ELF-1 (cell line): ENCODE data around the gene DNAJC4.
"Not testable (repeated sequence)": the region's sequence is repeated elsewhere in the genome, so short reads cannot be mapped to it uniquely, and the experiment has no call there.

Experiments used
- DNase-seq: peaks from one replicate; pipeline ENCODE4 v3.0.0-alpha.2; 2016; ENCODE audit warnings: low read depth, low spot score

The DNAJC4 gene

DNA sequence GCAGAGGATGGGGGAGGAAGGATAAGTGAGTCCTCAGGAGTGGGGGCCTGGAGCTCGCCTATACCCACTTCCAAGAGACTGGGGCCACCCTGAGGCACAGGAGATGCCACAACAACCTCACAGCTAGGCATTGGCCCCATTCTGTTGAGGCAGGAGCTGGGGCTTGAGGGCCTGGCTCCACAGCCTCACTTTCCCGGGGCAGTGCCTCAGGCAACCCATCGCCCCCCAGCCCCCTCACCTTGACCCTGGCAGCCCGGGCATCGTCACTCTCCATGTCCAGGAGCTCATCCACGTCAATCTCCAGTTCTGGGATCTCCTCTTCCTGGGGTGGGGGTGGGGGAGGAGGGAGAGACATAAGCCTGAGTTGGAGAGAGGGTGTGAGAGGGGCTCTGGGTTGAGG, 14.6 kb downstream of the DNAJC4 start:
- DNase-seq, result no peak

DNA sequence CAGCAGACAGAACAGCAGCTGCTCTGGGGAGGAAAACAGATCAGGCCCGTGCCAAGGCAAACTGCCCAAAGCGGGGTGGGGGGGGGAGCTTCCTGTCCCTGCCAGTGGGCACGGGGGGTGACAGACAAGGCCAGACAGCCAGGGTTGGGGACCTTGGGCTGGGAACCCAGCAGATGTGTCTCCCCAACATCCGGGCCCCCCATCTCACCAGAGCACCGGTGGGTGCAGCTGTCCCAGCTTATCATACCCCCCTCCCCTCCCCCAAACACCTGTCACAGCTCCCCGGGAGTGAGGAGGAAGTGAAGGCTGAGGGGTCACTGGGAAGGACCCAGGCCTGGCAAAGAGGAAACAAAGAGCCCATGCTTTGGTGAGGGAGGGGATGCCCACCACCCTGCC, 15.1 kb downstream of the DNAJC4 start:
- DNase-seq, result no peak

DNA sequence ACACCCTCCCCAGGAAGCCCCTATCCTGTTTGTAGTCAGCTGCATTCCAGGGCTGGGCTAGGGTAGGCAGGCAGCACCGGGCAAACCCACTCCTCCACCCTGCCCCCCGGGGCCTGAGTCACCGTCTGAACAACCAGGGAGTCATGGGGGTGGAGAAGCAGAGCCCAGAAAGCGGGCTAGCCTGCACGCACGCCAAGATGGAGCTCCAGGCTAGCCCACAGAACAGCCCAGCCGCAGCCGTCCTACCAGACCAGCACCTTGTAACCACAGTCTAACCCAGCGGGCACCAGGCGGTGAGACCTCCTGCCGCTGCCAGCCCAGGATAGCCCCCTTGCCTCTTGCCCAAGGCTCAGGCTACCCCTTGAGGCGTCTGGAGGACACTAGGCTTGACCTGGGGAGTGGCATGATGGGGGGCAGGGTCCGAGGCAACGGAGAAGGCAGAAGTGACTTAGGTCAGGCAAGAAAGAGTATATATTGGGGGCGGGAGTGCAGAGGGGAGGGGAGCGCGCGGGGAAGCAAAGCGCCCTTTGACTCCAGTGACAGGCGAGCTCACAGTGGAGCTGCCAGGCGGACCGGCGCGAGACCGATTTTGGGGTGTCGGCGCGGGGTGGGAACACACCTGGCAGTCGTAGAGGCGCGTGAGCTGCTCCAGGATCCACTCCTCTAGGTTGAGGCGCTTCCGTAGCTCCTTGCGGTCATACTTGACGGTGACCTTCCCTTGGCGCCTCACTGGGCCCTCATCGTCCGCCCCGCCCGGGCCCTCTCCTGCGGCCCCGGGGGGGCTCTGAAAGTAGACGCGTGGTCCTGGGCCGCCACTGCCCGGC, 15.7 kb downstream of the DNAJC4 start:
- DNase-seq, result peak; percentile 87

DNA sequence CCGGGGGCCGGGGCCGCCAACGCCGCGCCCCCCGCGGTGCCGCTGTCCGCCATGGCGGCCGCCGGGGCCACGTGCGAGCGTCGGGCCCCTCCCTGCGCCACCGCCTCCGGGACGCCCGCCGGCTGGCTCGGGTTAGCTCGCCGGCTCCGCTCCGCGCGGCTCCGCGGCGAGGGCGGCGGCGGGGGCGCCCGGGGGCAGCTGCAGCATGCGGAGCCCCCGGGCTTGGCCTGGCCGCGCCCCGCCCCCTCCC, 16.2 kb downstream of the DNAJC4 start:
- not testable (repeated sequence) for DNase-seq

DNA sequence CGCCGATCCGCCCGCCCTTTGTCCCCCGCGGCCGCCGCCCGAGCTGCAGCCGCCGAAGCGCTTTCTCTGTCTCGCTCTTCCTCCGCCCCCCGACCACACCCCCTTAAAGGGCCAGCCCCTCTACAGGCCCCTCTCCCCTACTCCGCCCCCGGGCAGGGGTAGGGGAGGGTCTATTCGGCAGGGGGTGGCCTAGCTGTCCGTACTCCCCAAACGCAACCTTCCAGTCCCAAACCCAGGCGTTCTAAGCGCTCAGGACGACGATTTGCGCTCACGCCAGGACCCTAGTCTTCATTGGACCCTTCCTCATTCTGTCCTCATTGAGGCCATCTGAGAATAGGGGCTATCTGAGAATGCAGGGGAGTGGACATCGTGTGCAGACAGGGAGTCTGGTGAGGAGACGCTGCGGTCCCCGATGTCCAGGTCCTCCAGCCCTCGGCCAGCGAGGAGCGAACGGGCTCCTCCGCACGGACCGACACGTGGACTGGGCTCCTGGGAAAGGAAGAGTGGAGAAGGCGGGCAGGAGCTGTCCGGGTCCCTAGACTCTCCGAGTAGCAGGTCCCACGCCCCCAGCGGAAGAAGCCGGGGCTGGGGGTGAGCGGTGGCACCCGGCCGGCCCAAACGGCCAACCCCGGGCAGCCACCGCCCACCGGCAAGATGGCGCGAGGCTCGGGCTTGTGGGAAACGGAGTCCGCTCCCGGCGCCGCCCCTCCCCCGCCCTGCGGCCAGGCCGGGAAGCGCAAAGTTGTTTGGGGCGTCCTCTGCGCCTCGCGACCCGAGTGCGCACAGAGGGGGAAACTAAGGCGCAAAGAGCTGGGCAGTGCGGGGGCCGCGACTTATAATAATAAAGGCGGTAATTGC, 16.8 kb downstream of the DNAJC4 start, which contains the start of gene PPP1R14B:
Gene PPP1R14B, minus strand, starts transcription at position 73 of the 858 bp plus-strand sequence. CDS start 270 bp downstream, outside the sequence.
- peak; percentile 94 for DNase-seq

DNA sequence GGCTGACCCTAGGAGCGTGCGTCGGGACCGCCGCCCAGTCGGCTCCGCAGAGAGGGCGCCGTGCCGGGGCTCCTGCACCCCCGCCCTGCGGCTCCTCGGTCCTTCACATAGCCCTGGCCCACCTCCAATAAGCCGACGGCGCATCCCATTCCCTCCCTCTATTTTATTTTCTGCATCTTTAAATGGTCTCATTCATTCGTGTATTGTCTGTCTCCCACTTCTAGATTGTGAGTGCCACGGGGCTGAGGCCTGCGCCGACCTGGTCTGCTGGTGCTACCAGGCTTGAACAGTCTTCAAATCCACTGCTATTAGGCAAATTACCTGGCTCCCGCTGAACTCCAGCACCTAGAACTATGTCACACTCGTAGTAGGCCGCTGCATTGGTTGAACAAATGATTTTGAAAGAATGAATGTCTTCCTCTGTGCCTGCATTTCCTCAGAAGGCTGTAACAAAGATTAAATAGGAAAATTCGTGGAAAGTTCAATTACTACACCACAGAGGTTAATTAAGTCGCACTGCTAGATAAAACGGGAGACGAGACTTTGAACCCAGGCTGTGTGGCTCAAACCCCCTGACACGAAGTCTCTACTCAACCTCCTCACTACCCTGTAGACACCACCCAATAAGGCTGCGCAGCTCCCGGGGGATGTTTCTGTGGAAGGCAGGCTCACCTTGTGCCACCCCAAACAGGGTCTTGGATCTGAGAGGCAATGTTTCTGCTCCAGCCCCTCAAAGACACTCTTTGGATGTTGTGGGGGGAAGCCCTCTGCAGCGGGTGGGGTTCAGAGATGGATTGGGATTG, 17.6 kb downstream of the DNAJC4 start:
- no peak for DNase-seq

DNA sequence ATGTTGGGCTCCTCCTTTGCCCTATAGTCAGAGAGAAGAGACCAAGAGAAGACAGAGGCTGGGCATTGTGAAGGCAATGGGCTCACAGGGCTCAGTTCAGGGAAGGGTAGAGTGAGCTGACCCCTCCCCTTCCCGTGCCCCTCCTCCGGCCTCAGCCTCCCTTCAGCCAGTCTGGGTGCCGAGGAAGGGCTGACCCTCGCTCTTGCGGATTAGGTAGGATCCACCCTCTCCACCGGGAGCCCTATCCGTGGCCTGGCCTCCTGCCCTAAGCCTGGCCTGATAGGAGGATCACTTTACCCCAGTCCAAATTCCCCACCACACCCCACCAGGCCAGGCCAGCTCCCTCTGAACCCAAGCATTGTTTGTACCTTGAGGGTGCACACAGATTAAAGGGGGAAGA, 18.2 kb downstream of the DNAJC4 start:
- DNase-seq, result peak; percentile 58

DNA sequence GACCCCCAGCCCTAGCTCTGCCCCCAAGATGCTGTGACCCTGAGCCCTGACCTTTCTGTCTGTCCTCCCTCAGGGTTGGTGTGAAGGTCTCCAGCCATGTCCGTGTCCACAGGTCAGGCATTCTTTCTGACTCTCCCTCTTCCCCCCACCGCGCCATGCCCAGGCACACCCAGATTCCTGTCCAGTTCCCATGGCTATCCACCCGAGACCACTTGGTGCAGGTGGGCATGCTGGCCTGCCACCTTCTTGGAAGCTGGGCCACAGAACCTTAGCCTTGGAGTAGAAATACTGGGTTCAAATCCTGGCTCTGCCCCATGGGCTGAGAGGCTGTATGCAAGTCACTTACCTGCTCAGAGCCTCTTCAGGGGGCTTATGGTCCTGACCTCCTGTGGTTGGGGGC, 18.7 kb downstream of the DNAJC4 start:
- no peak for DNase-seq

DNA sequence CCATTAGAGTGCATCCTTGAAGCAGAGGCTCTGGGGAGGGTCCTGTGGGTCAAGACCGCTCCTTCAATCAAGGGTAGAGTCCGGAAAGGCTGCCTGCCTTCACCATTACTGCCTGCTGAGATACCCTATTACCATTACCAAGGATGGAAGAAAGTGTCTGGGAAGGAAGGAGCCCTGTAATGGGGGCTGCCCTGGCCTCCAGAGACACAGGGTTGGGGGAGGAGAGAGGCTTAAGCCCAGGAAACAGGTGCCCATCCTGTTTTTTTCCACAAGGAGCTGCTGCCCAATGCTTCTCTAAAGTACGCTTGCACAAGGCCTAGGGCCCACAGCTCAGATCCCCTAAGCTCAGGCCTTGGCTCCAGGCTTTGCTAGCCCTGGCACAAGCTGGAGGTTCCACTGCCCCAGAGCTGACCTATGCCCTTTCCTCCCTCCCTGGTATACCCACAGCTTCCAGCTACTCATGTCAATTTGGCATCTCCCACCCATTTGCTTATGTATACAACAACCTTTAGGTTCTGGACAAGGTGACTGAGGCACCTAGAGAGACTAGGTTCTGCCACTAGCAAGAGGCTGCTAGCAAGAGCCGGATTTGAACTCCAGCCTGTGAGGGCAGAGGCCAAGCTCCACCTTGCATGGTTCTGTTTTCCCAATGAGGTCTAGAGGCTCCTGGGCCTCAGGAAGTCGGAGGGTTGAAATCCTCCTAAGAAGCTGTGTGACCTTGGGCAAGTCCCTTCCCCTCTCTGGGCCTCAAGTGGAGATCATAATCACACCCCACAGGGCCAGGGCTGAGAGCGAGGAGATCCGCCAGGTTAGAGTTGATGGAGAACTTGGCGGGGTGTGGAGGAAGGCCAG, 19.4 kb downstream of the DNAJC4 start:
- DNase-seq, result no peak

DNA sequence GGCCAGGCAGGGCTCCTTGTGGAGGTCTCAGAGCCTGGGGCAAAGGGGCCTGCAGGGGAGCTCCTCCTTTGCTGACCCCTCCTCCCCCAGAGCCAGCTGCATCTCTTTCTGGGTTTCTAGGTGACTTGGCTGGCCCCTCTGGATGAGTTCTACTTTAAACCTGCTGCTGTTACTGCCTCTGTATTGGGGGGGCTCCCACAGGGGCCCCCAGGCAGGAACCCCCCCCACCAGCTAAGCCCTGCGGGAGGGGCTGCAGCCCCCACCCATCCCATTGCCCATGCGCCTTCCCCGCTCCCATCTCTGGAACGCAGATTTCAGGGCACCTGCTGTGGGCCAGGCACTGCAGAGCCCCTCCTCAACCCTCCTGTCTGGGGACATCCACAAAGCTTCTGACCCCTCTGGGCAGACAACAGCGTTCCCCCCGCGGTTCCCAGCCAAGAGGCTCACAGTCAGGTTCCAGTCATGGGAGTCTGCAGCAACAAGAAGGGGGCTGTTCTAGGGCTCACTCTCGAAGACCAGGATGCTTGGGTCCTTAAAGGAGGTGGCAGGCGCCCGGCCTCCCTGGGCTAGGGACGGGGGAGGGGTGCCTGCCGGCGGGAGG, 20.2 kb downstream of the DNAJC4 start:
- no peak for DNase-seq

DNA sequence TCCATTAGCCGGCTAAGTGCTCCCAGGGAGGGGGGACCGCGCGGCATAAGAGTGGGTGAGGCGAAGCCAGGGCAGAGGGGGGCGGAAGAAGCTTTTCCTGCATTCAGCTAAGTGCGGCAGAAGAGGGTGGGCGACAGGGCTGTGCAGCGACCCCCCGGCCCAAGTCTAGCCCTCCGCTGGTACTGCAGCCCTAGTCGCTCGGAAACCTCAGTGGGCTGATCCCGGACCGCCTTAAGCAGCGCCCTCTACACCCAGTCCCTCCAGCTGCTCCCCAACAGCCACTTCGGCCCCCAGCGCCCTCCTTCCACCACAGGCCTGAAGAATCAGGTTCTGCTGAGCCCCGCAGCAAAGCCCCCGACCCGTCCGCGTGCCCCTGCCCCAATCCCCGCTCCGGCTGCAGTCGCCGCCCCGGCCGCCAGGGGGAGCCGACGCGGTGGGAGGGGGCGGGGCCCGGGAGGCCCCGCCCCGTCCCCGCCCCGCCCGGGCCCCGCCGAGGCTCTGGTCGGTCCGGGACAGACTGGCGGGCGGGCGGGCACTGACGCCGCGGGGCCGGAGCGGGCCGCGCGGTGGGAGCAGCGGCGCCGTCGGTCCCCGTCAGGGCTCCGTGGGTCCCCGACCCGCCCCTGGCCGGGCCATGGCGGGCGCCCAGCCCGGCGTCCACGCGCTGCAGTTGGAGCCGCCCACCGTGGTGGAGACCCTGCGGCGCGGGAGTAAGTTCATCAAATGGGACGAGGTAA, 20.8 kb downstream of the DNAJC4 start, which contains the start of gene PLCB3:
Gene PLCB3, plus strand, starts transcription at position 515 of the 737 bp plus-strand sequence. Its CDS starts 120 bp downstream, at position 635.
- peak; percentile 63 for DNase-seq

DNA sequence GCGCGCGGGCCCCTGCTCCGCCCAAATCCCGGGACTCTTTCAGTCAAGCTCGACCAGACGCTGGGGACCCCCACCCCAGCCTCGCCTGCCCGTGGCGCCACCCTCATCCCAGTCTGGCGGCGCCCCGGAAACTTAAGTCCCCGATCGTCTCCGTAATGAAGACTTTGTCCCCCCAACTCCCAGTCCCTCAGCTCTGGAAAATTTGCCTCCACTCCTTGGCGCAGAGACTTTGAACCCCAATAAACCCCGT, 21.3 kb downstream of the DNAJC4 start:
- DNase-seq, result no peak

DNA sequence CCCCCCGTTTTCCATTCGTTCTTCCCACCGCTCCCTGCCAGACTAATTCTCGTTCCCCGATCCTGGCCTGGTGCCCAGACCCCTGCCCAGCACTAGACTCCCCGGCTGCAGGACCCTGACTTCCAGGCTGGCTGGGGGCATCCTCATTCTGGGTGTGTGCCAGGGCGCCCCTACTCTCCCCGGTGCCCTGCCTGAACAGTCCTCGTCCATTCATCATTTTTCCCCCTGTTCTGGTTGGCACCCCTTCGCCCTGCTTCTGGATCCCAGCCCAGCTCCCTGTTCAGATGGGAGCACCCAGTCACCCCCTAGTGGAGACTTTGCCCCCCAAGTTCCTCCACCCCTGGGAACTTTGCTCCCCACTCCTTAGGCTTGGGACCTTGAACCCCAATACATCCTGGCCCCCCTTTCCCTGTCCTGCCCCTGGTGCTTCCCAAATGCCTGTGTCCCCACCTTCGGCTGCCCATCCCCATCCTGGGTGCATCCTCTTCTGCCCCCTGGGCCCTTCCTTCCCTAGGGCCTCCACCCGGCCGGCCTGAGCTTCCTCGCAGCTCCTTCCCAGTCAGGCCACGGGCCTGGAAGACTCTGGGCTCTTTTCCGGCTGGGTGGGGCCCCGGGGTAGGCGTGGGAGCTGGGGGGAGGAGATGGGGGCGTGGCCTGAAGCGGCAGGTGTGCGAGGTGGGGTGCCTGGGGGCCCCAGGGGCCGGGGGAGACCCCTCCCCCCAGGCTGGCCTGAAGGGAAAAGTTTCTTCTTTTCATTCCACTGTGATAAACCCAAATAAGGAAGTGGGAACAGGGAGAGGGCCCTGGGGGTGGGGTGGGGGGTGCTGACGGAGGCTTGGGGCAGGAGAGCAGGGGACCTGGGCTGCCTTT, 21.9 kb downstream of the DNAJC4 start:
- DNase-seq, result no peak

DNA sequence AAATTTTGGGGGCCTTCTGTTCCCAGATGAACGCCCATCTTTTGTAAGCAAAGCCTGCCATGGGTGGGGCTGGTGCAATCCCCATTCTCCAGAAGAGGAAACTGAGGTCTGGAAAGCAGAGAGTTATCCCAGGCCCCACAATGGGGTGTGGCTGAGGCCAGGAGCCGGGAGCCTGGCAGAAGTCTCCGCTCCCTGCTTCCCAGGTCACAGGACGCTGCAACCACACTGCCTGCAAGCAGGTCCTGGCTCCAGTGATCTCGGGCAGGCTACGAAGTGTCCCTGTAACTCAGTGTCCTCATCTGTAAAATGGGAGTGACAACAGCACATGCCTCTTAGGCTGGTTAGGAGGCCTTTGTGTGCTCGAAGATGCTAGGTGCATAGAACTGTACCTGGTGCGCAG, 22.7 kb downstream of the DNAJC4 start:
- no peak for DNase-seq

DNA sequence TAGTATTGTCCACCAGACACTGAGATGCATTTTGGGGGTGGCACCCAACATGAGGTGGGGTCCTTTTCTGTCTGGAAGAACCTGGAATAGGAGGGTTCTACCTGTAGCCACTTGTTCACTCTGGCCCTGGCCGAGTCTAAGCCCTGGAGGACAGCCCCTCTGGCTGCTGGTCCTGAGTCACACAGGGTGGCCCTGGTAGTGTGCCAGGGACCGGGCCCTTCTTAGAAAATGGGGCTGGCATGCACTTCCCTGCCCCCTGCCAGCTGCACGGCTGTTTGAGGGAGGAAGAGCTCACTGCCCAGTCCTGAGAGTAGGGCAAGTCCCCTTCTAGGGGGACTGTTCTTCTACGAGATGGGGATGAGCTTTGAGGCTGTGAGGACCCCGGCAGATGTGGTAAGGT, 23.1 kb downstream of the DNAJC4 start:
- DNase-seq, result no peak

DNA sequence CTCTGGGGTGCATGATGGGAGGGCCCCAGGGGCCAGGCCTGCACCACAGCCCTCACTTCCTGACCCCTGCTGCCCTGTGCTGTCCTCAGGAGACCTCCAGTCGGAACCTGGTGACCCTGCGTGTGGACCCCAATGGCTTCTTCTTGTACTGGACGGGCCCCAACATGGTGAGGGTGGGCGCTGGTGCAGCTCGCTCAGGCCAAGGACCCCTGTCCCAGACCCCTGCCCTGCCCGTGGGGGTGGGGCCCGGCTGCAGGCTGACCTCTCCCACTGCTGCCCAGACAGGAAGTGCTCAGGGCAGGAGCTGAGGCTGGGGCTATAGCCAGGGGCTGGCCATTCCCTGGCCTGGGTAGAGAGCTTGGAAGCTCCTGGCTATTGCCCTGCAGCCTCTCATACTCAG, 24.0 kb downstream of the DNAJC4 start:
- DNase-seq, result no peak

DNA sequence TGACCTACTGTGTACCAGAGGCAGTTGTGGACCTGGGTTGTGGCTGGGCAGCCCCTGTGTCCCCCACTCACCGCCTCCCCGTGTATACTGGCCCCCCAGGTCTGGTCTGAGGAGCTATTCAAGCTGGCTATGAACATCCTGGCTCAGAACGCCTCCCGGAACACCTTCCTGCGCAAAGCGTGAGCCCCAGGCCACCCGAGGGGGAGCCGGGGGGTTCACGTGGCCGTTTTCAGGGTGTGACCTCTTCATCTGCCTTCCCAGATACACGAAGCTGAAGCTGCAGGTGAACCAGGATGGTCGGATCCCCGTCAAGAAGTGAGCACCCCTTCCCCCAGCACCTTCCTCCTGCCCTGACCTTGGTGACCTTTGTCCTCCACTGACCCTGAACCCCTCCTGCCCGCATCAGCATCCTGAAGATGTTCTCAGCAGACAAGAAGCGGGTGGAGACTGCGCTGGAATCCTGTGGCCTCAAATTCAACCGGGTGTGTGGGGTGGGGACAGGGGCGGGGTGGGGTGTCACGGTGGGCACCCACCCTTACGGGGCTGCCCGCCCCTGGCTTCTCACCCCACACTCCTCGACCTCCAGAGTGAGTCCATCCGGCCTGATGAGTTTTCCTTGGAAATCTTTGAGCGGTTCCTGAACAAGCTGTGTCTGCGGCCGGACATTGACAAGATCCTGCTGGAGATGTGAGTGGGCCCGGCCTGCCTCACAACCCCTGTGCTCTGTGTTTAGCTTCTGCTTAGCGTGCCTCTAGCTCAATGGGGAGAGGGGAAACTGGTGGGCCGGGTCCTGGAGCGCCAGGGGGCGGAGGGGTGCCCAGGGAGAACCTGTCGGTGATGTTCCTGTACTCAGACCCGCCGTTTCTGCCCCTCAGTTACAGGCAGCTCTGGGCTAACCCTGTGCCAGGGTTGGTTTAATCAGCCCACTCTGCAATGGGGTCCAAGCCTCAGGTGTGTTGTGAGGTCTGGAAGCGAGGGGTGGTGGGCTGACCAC, 25.1 kb downstream of the DNAJC4 start:
- no peak for DNase-seq

DNA sequence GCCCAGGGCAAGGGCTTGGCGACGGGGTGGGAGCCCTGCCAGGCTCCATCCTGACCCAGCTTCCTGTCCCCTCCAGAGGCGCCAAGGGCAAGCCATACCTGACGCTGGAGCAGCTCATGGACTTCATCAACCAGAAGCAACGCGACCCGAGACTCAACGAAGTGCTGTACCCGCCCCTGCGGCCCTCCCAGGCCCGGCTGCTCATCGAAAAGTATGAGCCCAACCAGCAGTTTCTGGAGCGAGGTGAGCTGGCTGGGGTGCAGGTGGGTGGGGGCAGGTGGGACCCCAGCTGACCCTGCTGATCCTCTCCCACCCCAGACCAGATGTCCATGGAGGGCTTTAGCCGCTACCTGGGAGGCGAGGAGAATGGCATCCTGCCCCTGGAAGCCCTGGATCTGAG, 26.0 kb downstream of the DNAJC4 start:
- no peak for DNase-seq
